ENCODE data around the gene GMPPB. TPM values are rescaled to one million over a fixed set of nuclear protein-coding genes. Genes with fewer than 3 reads are reported as not detected.

Gene GMPPB
- polyA plus RNA-seq, 3 donors = 18.1 to 34.0 (median 20.5) TPM

- WGBS, 3 donors = 83 to 96% (median 85%) methylated on average over 6 of the region's 6 CpGs
- no peak overlapping the region for H3K27ac ChIP-seq (ENCODE audit: low read depth, low read length)
Measured at GRCh38 chr3:49683162-49683561, 40.6 kb downstream of the GMPPB start.

- WGBS, 3 donors = 82 to 88% (median 87%) methylated on average over 4 of the region's 4 CpGs
- H3K27ac ChIP-seq (ENCODE audit: low read depth, low read length) = no peak overlapping the region
Measured at GRCh38 chr3:49681543-49681942, 42.2 kb downstream of the GMPPB start.

- WGBS, 3 donors = 89 to 98% (median 95%) methylated on average over 2 of the region's 2 CpGs
- H3K27ac ChIP-seq (ENCODE audit: low read depth, low read length) = no peak overlapping the region
Measured at GRCh38 chr3:49681232-49681522, 42.6 kb downstream of the GMPPB start.

- WGBS, 3 donors = 82 to 88% (median 86%) methylated on average over 7 of the region's 7 CpGs
- H3K27ac ChIP-seq (ENCODE audit: low read depth, low read length) = no peak overlapping the region
Measured at GRCh38 chr3:49680493-49681231, 43.1 kb downstream of the GMPPB start.

GRCh38 chr3:49675912-49676311 is 47.8 kb downstream of the GMPPB start:
- 93 to 95% (median 93%) methylated on average over 11 of the region's 11 CpGs for WGBS, 3 donors

GRCh38 chr3:49674497-49674983 is 49.2 kb downstream of the GMPPB start:
- 4 to 8% (median 5%) methylated on average over 29 to 34 of the region's 34 CpGs for WGBS, 3 donors
- no peak overlapping the region for H3K27ac ChIP-seq (ENCODE audit: low read depth, low read length)

More at GRCh38 chr3:49675912-49676311, 47.8 kb downstream of the GMPPB start:
- no peak overlapping the region for H3K27ac ChIP-seq (ENCODE audit: low read depth, low read length)

- WGBS, 3 donors = 1% methylated on average over 61 to 71 of the region's 71 CpGs
- peak within 1 kb of the TSS; percentile 65 for H3K27ac ChIP-seq (ENCODE audit: low read depth, low read length)
Measured at GRCh38 chr3:49673715-49674496, 49.8 kb downstream of the GMPPB start, which contains the start of gene APEH. APEH (plus strand) TSS chr3:49674351; CDS start chr3:49674402, 51 bp downstream.

- no peak overlapping the region for H3K27ac ChIP-seq (ENCODE audit: low read depth, low read length)
- WGBS, 3 donors = 16 to 34% (median 22%) methylated on average over 16 to 17 of the region's 17 CpGs
Measured at GRCh38 chr3:49673121-49673714, 50.5 kb downstream of the GMPPB start.

- H3K27ac ChIP-seq (ENCODE audit: low read depth, low read length) = no peak overlapping the region
- WGBS, 3 donors = 32 to 49% (median 48%) methylated on average over 11 of the region's 11 CpGs
Measured at GRCh38 chr3:49671291-49672288, 52.2 kb downstream of the GMPPB start.

- WGBS, 3 donors = 62 to 69% (median 63%) methylated on average over 6 of the region's 6 CpGs
- no peak overlapping the region for H3K27ac ChIP-seq (ENCODE audit: low read depth, low read length)
Measured at GRCh38 chr3:49670940-49671290, 52.8 kb downstream of the GMPPB start.

Other genes with a start within 250 kb of the GMPPB start
- gene BSN, start 169.5 kb downstream of the GMPPB start, polyA plus RNA-seq = under 1 TPM; 0.06 to 0.49 (median 0.11) TPM
- gene APEH, start 49.6 kb downstream of the GMPPB start, polyA plus RNA-seq = 10 to 100 TPM; 31.5 to 46.6 (median 44.6) TPM
- gene MST1, start 34.5 kb downstream of the GMPPB start, polyA plus RNA-seq = 10 to 100 TPM; 14.3 to 22.2 (median 19.1) TPM
- 10 to 100 TPM; 12.3 to 20.9 (median 13.6) TPM for gene RNF123, start 34.4 kb downstream of the GMPPB start, polyA plus RNA-seq
- under 1 TPM in 2 of 3 donors, not detected in 1; 0.87 to 0.88 TPM for gene AMIGO3, start 4.3 kb downstream of the GMPPB start, polyA plus RNA-seq
- 10 to 100 TPM; 11.7 to 16.3 (median 15.7) TPM for gene IP6K1, start 62.6 kb upstream of the GMPPB start, polyA plus RNA-seq
- not detected for gene CDHR4, start 75.9 kb upstream of the GMPPB start, polyA plus RNA-seq
- gene INKA1, start 79.3 kb upstream of the GMPPB start, polyA plus RNA-seq = 1 to 10 TPM; 1.4 to 4.2 (median 1.6) TPM
- gene UBA7, start 90.0 kb upstream of the GMPPB start, polyA plus RNA-seq = 10 to 100 TPM; 25.7 to 47.6 (median 31.2) TPM
- gene TRAIP, start 132.6 kb upstream of the GMPPB start, polyA plus RNA-seq = 1 to 10 TPM in 1 of 3 donors, under 1 TPM in 2; 0.64 to 1.0 (median 0.84) TPM
- gene CAMKV, start 146.0 kb upstream of the GMPPB start, polyA plus RNA-seq = under 1 TPM in 1 of 3 donors, not detected in 2; 0.07 TPM
- gene MST1R, start 179.9 kb upstream of the GMPPB start, polyA plus RNA-seq = 1 to 10 TPM; 2.5 to 7.7 (median 6.7) TPM
- gene MON1A, start 205.9 kb upstream of the GMPPB start, polyA plus RNA-seq = 10 to 100 TPM in 1 of 3 donors, 1 to 10 TPM in 2; 5.1 to 10.2 (median 9.7) TPM
- 100 to 1,000 TPM in 1 of 3 donors, 10 to 100 TPM in 2; 39.5 to 161 (median 54.7) TPM for gene RBM6, start 216.2 kb upstream of the GMPPB start, polyA plus RNA-seq